PC-3 (cell line): Measurements from ENCODE around the gene SUMO3.

Source experiments
- EZH2 ChIP-seq: fragments of 300-600 bp; sonication (generic); IDR thresholded peaks from one replicate; pipeline ENCODE4 v1.6.1; 2017; ENCODE audit warnings: antibody characterized with exemption, mild to moderate bottlenecking, low read length; ENCODE audit not compliant: unreplicated experiment
- TF ChIP-seq, protein P1 (sequence below): fragments of 300-600 bp; sonication (generic); conservative IDR thresholded peaks from 2 replicates; pipeline ENCODE4 v1.5.1; 2017; ENCODE audit warnings: antibody characterized with exemption, low read depth, mild to moderate bottlenecking, low read length

DNA sequence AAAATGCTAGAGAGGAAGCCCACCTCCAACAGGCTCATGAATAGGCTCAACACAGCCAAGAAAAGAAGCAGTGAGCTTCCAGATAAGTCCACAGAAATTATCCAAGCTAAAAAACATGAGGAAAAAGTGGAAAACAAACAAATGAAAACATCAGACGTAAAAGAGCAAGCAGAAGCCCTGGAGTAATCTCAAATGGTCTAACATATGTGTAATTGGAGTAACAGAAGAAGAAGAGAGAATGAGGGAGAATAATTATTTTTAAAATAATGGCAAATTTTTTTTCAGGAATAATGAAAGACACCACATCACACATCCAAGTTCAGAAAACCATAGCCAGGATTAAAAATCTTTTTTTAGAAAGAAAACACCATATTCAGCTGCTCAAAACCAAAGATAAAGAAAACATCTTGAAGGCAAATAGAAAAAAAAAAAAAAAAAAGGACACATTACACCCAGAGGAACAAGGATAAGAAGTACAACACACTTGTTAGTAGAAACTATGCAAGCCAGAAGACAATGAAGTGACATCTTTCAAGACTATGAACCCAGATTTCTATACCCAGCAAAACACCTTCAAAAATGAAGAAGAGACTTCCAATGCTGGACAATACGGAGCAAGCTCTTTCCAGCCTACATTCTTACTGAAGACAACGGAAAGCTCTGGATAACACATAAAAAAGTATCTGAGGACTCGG, 10.6 kb upstream of the SUMO3 start:
- TF ChIP-seq, protein P1, sequence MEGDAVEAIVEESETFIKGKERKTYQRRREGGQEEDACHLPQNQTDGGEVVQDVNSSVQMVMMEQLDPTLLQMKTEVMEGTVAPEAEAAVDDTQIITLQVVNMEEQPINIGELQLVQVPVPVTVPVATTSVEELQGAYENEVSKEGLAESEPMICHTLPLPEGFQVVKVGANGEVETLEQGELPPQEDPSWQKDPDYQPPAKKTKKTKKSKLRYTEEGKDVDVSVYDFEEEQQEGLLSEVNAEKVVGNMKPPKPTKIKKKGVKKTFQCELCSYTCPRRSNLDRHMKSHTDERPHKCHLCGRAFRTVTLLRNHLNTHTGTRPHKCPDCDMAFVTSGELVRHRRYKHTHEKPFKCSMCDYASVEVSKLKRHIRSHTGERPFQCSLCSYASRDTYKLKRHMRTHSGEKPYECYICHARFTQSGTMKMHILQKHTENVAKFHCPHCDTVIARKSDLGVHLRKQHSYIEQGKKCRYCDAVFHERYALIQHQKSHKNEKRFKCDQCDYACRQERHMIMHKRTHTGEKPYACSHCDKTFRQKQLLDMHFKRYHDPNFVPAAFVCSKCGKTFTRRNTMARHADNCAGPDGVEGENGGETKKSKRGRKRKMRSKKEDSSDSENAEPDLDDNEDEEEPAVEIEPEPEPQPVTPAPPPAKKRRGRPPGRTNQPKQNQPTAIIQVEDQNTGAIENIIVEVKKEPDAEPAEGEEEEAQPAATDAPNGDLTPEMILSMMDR = no peak
- TF ChIP-seq EZH2 = no peak
